ENCODE data around the gene USP47.

- TF ChIP-seq CTCF (IDR thresholded peaks at IDR 0.05), result no peak
- TF ChIP-seq POLR2AphosphoS5 (IDR thresholded peaks at IDR 0.05; ENCODE audit: low read depth, low read length), result no peak
- TF ChIP-seq REST (IDR thresholded peaks at IDR 0.05; ENCODE audit: insufficient read depth in 1 of 2, low read depth in 2 of 2, low read length in 1 of 2), result no peak
Observed at GRCh38 chr11:11979488-11980117, 137.8 kb downstream of the USP47 start.

Measured in Panc1 (cell line).